Lower leg skin (tissue), 3 donors: ENCODE measurements around the gene SARNP.

Source experiments
- CTCF ChIP-seq, 3 donors: fragments of 450-650 bp; IDR thresholded peaks; one replicate each; pipeline ENCODE4 v1.5.1; 2016; ENCODE audit warnings: antibody characterized with exemption in 3 of 3, mild to moderate bottlenecking in 3 of 3, moderate library complexity in 2 of 3
- POLR2A ChIP-seq, 2 donors: fragments of 450-650 bp; IDR thresholded peaks; one replicate each; pipeline ENCODE4 v1.6.1; 2016 to 2017; ENCODE audit warnings: antibody characterized with exemption in 2 of 2, mild to moderate bottlenecking in 1 of 2, moderate library complexity in 1 of 2

GRCh38 chr12:55845361-55845760, 27.8 kb upstream of the SARNP start:
- TF ChIP-seq CTCF (IDR thresholded peaks at IDR 0.05) (no peak), POLR2A (IDR thresholded peaks at IDR 0.05) (no peak)
